OCI-LY1 (cell line): ENCODE results near the gene FHIT.

ENCODE experiments used
- EZH2 ChIP-seq: fragments of 200-600 bp; sonication (generic), shearing (Covaris generic); IDR thresholded peaks from 2 replicates; pipeline ENCODE4 v1.8.0; 2017; ENCODE audit warnings: borderline replicate concordance, mixed run types, mild to moderate bottlenecking, antibody characterized with exemption, low read length, moderate library complexity, mixed read lengths
- TF ChIP-seq, protein P1 (sequence below): fragments of 200-600 bp; sonication (generic), shearing (Covaris generic); IDR thresholded peaks from 2 replicates; pipeline ENCODE4 v1.5.1; 2017; ENCODE audit warnings: mild to moderate bottlenecking, antibody characterized with exemption, low read length, moderate library complexity, mixed read lengths

DNA sequence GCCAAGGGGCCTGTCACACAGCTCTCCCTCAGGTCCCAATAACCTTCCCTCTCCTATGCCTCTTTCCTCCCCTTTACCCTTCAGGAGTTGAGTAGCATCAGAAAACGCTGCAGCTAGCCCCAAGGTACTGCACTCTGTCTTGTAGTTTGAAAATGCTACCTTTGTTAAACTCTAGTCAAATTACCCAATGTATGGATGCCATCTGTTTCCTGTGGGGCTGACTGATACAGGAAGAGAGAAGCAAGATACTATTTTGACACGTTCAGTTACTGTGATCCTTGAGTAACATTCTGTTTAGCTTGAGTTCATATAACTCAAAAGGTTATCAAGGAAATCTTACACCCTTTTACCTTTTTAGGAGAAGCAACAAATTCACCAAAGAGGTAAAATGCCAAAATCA, 493.1 kb downstream of the FHIT start:
- no peak for TF ChIP-seq EZH2
- TF ChIP-seq, protein P1, sequence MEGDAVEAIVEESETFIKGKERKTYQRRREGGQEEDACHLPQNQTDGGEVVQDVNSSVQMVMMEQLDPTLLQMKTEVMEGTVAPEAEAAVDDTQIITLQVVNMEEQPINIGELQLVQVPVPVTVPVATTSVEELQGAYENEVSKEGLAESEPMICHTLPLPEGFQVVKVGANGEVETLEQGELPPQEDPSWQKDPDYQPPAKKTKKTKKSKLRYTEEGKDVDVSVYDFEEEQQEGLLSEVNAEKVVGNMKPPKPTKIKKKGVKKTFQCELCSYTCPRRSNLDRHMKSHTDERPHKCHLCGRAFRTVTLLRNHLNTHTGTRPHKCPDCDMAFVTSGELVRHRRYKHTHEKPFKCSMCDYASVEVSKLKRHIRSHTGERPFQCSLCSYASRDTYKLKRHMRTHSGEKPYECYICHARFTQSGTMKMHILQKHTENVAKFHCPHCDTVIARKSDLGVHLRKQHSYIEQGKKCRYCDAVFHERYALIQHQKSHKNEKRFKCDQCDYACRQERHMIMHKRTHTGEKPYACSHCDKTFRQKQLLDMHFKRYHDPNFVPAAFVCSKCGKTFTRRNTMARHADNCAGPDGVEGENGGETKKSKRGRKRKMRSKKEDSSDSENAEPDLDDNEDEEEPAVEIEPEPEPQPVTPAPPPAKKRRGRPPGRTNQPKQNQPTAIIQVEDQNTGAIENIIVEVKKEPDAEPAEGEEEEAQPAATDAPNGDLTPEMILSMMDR, result no peak
